ENCODE measurements around the gene CCR5. TPM values are rescaled to one million over a fixed set of nuclear protein-coding genes. Genes with fewer than 3 reads are reported as not detected.

CCR5 gene
- total RNA-seq, 4 donors from 2014 or later: 0.16 to 5.2 (median 0.78) TPM

- TF ChIP-seq, protein P1, sequence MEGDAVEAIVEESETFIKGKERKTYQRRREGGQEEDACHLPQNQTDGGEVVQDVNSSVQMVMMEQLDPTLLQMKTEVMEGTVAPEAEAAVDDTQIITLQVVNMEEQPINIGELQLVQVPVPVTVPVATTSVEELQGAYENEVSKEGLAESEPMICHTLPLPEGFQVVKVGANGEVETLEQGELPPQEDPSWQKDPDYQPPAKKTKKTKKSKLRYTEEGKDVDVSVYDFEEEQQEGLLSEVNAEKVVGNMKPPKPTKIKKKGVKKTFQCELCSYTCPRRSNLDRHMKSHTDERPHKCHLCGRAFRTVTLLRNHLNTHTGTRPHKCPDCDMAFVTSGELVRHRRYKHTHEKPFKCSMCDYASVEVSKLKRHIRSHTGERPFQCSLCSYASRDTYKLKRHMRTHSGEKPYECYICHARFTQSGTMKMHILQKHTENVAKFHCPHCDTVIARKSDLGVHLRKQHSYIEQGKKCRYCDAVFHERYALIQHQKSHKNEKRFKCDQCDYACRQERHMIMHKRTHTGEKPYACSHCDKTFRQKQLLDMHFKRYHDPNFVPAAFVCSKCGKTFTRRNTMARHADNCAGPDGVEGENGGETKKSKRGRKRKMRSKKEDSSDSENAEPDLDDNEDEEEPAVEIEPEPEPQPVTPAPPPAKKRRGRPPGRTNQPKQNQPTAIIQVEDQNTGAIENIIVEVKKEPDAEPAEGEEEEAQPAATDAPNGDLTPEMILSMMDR (IDR thresholded peaks at IDR 0.05): no peak
- no peak for DNase-seq (ENCODE audit: low spot score)
- ATAC-seq (ENCODE audit: low FRiP score): no peak
These were observed 4.0 kb downstream of the CCR5 start for GRCh38 chr3:46374755-46375154.

DNA sequence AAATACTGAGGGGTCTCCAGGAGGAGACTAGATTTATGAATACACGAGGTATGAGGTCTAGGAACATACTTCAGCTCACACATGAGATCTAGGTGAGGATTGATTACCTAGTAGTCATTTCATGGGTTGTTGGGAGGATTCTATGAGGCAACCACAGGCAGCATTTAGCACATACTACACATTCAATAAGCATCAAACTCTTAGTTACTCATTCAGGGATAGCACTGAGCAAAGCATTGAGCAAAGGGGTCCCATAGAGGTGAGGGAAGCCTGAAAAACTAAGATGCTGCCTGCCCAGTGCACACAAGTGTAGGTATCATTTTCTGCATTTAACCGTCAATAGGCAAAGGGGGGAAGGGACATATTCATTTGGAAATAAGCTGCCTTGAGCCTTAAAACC, 4.5 kb downstream of the CCR5 start:
- TF ChIP-seq, protein P1 (IDR thresholded peaks at IDR 0.05): no peak
- ATAC-seq (ENCODE audit: low FRiP score) (no peak), DNase-seq (ENCODE audit: low spot score) (no peak)

DNA sequence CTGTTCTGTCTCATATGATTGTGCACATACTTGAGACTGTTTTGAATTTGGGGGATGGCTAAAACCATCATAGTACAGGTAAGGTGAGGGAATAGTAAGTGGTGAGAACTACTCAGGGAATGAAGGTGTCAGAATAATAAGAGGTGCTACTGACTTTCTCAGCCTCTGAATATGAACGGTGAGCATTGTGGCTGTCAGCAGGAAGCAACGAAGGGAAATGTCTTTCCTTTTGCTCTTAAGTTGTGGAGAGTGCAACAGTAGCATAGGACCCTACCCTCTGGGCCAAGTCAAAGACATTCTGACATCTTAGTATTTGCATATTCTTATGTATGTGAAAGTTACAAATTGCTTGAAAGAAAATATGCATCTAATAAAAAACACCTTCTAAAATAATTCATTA, 5.1 kb downstream of the CCR5 start:
- no peak for DNase-seq (ENCODE audit: low spot score)
- TF ChIP-seq, protein P1 (IDR thresholded peaks at IDR 0.05): no peak
- no peak for ATAC-seq (ENCODE audit: low FRiP score)

- TF ChIP-seq, protein P1 (IDR thresholded peaks at IDR 0.05): no peak
- ATAC-seq (ENCODE audit: low FRiP score): peak; percentile 24
These were observed 7.7 kb downstream of the CCR5 start for GRCh38 chr3:46378426-46378942.

DNA sequence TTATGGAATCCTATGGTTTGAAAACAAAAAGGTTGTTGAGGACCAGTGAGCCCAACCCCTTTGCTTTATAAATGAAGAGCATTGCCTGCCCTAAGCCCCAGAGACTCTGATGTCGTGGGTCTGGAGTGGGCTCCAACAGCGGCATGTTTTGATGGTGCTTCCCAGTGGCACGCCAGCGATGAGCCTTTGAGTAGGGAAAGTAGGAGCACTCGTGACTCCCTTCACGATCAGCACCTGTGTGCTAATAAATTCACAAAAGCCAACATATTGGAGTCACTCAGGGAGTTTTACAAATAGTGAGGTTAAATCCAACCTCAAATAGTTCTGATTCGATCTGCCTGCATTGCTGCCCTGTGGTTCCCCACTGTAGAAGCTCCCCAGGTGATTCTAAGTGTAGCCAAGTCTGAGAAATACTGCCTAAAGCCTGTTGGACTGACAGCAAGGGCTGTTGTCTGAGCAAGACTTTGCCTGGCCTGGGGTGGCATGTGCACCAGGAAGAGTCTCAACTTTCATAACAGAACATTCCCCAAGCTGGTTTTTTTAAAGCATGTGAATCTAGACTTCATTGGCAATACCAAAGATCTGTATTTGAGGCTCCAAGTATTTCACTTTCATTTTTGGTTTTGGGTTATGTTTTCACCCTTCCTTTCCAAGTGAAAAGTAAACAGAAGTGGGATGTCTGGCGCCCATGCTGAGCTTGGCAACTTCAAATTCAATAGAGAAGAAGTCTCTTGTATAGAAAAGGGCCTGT, 9.9 kb downstream of the CCR5 start:
- DNase-seq (ENCODE audit: low spot score) (no peak), ATAC-seq (ENCODE audit: low FRiP score) (no peak)
- TF ChIP-seq, protein P1 (IDR thresholded peaks at IDR 0.05): no peak

More at GRCh38 chr3:46378426-46378942, 7.7 kb downstream of the CCR5 start:
- no peak for DNase-seq (ENCODE audit: low spot score)

DNA sequence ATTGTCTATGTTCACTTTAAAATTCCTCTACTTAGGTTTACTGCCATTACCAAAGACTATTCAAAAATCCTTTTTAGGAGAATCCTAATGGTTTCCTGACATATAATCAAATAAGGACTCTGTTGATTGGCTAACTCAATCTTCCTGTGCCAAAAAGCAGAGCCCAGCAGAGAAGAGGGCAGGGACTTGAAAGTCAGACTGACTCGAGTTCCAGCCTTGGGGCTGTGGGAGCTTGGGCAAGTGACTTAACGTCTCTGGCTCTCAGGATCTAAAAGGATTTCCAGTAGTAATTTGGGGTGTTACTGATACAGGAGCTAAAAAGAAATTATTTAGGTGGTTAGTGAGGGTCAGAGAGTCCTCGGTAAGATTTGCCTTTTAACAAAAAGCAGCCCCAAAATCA, 10.9 kb downstream of the CCR5 start:
- ATAC-seq (ENCODE audit: low FRiP score) (no peak), DNase-seq (ENCODE audit: low spot score) (no peak)
- TF ChIP-seq, protein P1 (IDR thresholded peaks at IDR 0.05): no peak
